LoVo (cell line): ENCODE results near the gene TAF1D.
"Not testable (repeated sequence)": the region's sequence is repeated elsewhere in the genome, so short reads cannot be mapped to it uniquely, and the experiment has no call there.

ENCODE experiments used
- DNase-seq: peaks from one replicate; pipeline ENCODE4 v3.0.0-alpha.2; 2016; ENCODE audit warnings: low spot score

TAF1D gene

DNA sequence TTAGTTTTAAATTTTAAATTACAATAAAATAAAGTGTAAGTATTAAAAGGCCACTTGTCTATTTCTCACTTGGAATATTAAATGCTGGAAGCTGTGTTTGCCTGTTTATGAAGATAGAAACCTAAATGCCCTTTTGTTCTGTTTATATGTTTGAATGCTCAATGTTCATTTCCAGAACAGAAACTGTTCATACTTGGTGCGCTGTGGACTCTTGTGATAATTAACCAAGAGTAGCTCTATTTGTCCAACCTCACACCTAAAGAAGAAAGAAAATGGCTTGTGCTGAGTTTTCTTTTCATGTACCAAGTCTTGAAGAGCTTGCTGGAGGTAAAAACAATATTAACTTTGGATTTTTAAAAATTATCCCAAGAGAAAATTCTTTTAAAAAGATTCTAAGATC lies 5.8 kb upstream of the TAF1D start:
- no peak for DNase-seq

DNA sequence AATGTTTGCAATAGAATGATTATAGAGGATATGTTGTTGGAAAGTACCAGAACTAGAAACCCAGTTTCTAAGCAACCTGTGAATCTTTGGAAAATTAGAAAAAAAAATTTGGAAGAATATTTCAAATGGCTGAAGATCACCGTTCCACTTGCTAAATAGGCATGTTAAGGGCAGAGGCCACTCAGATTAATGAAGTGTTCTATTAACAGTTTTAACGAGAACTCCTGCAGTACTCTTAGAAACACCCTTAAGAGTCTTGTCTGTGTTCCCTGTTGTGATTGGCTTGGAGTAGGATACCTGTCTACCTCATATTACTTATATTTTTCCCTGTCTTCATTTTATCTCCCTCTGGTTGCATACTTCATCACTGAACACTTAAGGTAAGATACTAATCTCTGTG lies 4.8 kb upstream of the TAF1D start:
- DNase-seq: no peak

DNA sequence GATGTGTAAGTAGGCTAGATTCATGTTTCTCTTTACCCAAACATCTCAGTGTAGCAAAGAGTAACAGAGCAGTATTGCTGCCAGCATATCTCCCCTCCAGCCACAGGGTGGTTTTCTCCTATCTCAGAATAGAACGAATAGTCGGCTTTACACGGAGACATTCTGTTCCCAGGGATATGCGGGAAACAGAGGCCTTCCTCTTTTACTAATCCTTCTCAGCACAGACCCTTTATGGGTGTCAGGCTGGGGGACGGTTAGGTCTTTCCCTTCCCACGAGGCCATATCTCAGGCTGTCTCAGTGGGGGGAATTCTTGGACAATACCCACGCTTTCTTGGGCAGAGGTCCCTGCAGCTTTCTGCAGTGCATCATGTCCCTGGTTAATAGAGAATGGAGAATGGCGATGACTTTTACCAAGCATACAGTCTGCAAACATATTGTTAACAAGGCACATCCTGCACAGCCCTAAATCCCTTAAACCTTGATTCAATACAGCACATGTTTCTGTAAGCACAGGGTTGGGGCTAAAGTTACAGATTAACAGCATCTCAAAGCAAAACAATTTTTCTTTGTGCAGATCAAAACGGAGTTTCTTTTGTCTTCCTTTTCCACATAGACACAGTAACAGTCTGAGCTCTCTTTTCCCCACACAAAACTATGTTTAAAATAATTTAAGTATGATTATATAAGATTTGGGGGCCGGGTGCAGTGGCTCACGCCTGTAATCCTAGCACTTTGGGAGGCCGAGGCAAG lies 3.9 kb upstream of the TAF1D start:
- not testable (repeated sequence) for DNase-seq

DNA sequence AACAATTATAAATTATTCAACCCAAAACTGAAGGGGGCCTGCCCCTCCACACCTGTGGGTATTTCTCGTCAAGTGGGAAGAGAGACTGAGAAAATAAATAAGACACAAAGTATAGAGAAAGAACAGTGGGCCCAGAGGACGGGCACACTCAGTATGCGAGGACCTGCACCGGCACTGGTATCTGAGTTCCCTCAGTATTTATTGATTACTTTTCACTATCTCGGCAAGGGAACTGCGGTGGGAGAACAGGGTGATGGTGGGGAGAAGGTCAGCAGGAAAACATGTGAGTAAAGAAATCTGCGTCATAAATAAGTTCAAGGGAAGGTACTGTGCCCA lies 3.3 kb upstream of the TAF1D start:
- DNase-seq: no peak

DNA sequence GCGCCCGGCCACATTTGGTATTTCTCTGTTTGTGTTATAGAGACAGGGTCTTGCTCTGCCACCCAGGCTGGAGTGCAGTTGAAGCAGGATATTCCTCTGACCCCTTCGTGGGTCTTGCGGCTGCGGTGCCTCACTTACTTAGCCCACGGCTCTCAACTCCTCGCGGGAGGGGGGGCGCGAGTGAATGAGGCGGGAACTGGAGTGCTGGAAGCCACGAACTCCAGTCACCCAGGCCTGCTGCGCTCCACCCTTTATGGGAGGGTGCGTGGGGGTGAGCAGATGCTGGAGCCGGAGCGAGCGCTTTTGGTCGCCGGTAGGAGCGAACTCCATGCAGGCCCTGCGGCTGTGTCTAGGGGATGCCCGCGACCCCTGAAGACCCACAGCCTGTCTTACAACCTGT lies 2.0 kb upstream of the TAF1D start:
- DNase-seq: no peak

DNA sequence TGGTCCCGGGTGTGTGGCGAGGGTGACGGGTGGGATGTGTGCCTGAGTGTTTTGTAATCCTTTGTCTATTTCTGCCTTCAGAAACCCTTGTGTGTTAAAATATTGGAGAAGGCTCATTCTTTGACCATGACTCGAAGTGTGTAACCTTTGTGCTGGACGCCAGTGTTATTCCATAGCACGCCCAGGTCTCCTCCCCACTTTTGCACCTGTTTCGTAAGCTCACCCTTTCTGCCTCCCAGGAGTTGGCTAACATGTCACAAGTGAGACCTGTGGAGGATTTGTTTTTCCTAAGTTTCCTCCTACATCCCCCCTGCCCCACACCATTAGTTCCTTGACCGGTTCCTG lies 559 bp upstream of the TAF1D start:
- peak; percentile 74 for DNase-seq

DNA sequence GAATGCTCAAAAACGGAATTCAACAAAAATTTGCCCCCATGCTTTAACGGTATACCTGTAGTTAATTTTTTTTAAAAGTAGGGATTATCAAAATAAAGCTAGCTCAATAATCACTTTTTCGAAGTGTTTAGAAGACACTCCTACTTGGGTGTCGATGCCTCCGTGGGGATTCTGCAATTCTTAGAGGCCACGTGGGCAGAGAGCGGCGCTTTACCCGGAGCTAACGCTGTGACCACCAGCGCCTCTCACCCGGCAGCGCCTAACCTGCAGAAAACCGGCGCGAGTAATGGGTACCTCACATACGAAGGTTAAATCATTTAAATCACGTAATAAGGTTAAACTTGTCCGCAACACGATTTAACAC lies 583 bp downstream of the TAF1D start:
- peak; percentile 69 for DNase-seq

DNA sequence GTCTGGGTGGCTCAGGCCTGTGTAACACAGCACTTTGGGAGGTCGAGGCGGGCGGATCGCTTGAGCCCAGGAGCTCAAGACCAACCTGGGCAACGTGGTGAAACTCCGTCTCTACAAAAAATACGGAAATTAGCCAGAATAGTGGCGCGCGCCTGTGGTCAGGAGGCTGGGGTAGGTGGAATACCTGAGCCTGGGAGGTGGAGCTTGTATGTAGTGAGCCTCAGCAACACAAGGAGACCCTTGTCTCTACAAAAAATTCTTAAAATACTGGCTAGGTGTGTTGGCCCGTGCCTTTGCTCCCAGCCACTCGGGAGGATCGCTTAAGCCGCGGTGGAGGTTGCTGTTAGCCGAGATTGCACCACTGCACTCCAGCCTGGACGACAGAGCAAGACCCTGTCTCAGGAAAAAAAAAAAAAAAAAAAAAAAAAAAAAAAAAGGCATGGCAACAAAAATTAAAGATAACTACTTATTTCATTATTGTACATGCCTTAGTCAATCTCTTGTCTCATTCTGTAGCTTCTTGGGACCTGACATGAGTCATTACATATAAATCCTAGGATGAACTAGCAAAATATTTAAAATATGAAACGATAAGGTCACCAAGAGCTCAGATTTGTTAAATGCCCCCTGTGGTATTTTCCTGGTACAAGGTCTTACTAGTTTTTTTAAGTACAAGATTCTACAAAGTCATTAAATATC lies 1.1 kb downstream of the TAF1D start:
- DNase-seq: peak; percentile 56

DNA sequence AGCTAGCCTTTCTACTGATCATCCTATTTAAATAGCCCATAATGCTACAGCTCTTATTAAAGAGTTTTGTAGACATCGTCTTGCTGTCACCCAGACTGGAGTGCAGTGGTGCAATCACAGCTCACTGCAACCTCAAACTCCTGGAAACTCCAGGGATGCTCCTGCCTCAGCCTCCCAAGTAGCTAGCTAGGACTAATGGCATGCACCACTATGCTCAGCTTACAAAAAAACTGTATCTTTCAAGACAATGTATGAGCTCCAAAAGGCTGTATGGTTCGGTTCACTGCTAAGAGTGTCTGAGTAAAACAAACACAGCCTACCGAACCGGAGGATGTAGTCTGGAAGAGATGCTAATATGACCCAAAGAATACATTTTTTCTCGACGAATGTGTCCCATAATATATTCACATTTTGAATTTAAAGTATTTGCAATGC lies 2.6 kb downstream of the TAF1D start:
- no peak for DNase-seq

DNA sequence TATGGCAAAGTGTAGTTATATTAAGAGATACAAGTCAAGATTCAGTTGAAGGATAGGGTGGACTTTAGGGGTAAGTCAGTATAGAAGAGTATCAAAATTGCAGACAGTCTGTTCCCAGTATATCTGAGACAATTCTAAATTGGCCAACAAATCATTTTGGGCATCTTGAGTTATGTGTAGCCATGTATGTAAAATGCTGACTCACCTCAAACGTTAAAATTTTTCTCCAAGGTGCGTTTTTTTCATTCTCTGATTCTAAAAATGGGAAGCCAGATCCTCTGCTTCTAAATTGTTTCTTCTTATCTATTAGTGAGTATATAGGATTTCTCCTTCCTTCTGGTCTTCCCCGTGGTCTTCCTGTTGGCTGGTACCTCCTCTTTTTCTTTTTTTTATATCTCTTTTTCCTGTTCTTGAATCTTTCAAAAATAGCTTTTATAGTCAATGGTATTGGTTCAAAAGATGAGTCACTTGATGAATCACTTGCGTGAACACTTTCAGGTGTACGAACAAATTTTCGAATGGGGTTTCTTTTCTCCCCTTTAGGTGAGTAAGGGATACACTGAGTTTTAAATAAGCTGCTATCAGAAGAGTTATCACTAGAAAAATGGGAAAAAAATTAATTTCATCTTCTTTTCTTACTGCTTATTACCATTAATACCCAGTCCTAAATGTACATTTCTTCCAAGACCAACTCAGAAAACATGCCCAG lies 3.2 kb downstream of the TAF1D start:
- DNase-seq: no peak

DNA sequence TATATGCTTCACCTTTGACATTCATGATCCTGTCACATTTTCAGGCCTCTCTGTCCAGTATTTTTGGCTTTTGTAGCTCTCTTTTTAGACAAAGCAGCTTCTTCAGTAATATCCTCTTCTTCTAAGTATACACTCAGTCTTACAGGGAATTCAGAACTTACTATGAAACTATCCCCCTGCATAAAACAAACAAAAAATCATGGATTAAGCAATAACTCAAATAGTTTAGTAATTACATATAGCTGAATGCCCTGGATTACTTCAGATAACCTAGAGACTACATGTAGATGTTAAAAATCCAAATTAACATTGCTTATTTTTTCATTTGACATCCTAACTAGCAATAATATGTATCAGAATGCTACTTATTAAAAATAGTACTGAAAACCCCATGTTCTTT lies 5.2 kb downstream of the TAF1D start:
- no peak for DNase-seq

DNA sequence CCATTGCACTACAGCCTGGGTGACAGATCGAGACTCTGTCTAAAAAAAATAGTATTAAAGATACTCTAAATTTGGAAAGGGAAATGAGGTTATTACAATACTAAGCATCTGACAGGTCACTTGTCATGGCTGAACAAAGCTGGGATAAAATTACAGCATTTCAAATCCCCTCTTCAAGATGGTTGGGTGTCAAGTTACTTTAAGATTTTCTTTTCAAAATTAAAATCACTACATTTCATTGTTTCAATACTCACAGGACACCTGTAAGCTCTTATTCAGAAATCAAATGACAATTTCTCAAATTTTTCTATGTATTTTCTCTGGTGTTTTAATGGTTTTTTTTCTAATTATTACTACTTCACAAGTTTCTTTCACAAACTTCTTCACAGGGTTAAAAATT lies 5.7 kb downstream of the TAF1D start:
- DNase-seq: no peak

DNA sequence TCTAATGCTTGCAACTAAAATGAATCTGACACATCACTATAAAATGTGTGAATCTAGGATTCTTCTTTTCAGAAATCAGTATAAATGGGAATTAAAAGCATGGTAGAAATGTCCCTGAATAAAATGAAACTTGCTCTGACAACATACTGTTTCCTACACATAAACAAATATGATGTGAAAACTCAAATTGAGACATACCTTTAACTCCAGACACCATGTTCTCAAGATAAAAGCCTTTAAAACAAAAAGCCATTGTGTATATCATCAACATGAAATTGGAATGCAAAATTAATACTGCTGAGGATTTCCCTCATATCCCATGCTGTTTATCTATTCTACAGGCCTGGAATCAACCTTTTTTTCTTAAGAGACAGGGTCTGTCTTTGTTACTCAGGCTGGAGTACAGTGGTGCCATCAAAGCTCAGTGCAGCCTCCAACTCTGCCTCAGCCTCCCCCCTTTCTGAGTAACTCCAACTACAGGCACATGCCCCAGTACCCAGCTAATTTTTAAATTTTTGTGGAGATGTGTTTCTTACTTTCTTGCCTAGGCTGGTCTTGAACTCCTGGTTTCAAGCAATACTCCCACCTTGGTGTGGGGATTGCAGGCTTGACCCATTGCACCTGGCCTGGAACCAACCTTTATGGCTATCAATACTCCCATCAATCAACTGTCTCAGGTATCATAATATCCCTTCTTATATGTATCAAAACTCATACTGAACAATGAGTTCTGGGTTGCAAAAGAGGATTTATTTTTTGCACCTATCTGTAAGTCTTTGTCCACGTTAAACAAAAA lies 6.7 kb downstream of the TAF1D start:
- DNase-seq: no peak

DNA sequence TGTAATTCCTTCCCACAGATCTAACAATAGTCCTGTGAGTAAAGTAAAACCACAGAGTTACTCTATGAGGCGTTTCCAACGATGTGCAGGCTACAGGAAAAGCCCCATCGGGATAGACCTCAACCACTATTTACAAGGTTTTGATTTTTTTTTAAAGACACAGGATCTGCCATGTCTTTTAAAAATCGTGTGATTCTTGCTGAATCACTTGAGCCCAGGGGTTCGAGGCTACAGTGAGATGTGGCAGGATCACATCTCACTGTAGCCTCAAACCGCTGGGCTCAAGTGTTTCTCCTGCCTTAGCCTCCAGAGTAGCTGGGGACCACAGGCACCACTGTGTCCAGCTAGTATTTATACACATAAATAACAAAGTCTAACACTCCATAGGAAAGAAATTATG lies 7.8 kb downstream of the TAF1D start:
- no peak for DNase-seq

DNA sequence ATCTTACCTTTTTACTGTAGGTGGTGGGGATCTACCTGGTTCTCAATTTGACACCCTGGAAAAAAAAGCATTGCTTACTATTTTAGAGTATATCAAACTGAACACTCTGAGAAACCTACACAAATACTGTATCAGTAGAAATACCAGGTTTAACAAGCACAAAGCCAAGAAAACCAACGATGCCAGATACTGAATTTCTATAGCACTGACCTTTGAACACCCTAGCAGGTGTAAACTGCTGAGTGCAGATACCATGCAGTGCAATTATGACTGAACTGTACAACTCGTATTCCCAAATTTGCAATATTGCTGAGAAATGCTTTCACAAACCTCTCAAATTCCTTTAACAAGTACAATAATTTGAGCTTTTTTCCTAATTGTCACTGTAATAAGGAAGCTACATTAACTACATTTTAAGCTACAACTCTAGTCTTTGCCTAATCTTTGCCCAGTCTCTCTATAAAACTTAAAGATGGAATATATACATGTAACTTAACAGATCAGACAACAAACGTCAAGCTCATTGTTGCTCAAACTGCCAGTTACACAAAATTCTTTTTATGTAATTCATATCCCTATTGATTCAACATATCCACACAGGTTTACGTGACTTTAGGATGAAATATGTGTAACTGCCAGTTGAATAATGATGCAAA lies 8.9 kb downstream of the TAF1D start:
- no peak for DNase-seq

DNA sequence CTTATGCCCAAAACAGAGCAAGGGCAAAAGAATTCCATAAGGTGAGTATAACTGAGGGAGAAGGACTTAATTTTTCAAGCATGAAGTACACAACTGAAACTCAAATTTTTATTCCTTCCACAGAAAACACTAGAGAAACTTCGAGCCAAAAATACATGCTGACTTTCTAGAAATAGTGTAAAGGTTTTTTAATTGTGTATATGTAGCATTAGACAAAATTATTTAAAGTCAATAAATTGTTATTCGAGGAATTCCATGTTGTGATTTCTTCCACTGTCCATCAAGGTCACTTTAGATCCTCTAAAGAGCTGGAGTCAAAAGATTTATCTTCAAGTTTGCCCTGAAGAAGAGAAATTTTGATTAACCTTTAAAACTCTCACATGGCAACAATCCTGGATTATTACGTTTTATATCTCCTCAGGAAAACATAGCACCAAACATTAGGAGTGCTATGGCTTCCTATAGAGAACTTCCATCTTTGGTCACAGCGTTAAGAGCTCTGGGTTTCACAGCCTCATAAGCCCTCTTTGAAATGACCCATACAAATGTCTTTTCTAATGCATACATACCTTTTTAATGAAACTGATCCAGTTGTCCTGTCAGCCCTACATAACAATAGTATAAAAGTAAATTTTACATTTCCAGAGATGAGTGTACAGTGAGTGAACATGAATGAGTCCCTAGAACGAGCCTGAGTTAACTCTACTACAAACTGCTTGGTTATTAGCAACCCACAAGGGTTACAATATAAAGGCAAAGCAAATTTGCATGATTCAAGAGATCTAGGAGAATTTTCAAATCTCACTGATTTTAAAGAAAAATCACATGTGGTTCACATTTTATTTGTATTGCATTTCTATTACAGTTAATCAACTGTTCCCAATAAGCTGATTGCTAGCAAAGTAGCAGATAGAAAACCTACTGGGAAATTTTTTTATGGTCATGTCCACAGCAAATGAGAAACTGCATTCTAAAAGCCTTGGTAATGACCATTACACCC lies 10.9 kb downstream of the TAF1D start:
- no peak for DNase-seq

DNA sequence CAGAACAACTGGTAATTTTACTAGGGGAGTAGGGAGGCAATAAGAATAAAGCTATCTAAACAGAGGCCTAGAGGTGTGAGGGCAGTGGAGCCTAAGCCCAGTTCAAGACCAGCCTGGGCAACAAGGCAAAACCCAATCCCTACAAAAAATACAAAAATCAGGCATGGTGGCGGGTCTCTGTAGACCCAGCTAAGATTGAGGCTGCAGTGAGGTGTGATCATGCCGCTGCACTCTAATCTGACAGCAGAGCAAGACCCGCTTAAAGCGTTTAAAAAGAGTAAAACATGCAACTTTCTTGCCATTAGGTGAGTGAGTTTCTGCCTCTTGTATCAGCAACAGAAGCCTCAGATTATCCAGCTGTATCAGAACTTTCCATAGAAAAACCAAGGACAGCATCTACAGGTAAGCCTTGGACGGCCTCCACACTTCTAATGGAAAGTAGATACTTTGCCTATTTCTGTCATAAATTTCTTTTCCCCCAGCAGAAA lies 12.1 kb downstream of the TAF1D start:
- DNase-seq: no peak

DNA sequence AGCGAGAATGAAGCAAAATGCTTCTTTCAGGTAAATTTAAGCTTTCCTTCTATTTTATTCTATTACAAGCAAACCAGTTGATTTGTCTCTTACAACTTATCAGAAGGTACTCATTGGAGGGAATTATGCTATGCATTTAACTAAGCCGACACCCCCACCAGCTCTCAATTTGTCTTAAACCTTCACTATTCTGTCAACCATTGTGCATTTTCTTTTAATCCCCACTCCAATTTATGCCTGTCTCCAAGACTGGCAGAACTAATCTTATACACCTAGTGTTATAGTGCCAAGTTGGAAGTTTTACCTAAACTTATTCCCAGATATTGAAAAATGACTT lies 12.5 kb downstream of the TAF1D start:
- no peak for DNase-seq

DNA sequence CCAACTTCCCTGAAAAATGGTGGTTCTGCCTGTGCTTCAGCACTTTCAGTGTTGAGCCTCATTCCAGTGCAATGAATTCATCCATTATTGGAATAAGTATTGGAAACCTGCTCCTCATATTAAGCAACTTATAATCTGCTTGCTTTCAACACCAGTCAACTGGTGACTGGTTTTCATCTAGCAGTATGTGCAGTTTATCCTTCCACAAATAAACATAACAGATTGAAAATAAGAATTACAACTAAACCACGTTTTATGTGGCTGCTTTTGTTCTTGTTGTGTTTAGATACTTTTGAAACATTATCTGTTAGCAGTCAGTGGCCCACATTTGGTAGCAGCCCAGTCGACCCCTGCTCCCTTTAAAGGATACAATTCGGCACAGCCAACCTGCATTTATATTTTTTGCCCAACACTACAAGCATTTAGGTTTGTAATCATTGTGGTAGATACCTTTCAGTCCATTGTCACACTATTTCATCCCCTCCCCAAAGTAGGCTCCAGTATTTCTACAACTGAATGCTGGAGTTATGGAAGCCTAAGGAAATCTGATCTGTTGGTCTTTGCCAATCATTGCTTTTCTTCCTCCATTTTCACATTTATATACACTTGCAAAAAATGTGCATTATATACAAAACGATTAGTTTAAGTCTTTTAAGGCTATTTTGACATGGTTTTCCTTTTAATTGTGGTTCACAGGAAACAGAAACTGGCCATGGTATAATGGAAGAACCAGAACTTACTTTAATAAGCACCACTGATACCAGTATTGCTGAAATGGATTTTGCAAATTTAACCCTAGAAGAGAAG lies 13.1 kb downstream of the TAF1D start:
- no peak for DNase-seq

DNA sequence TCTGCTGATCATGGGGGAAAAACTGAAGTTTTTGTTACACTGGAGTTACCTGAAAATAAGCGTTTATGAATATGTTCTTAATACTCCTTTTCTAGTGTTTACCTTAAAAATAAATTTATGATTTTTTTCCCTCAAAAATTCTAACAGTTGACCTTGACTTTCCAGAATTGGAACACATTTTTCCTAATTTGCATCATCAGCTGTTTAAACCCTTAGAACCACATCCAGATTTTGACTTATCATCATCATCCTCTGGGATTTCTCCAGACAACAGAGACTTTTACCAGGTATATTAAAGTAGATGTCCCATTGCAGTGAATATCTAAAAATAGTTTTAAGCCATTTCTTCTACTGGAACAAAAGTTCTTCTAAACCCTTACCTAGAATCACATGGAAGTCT lies 17.2 kb downstream of the TAF1D start:
- no peak for DNase-seq
